PC-3 (cell line): ENCODE results near the gene HDAC8. TPM values are rescaled to one million over a fixed set of nuclear protein-coding genes. Genes with fewer than 3 reads are reported as not detected.

ENCODE experiments used
- ATAC-seq: fragments of 200-7000 bp; cut with Tn5 transposase; 2 replicates; pipeline ENCODE4 v1.9.1; 2020; ENCODE audit warnings: mild to moderate bottlenecking, moderate library complexity
- BruUV-seq: library from RNA; stranded (reverse); fragments of 400-500 nt; replicated peaks from 2 replicates; lab custom pipeline; 2021; lab: Mats Ljungman, UMichigan
- CTCF ChIA-PET: fragments of 300-600 bp; sonication (Branson Sonifier 250); formaldehyde crosslinking; loops from one replicate; lab custom pipeline; 2022; ENCODE audit warnings: antibody characterized with exemption; lab: Charles Lee
- POLR2A ChIA-PET: fragments of 300-600 bp; sonication (Branson Sonifier 250); formaldehyde crosslinking; loops from one replicate; lab custom pipeline; 2022; ENCODE audit warnings: antibody characterized with exemption; ENCODE audit not compliant: unreplicated experiment; lab: Charles Lee
- DNase-seq: peaks from one replicate; pipeline ENCODE4 v3.0.0-alpha.2; 2015
- H2AFZ ChIP-seq: fragments of 300-600 bp; sonication (generic); 2 replicates; pipeline ENCODE4 v1.6.0; 2016; ENCODE audit warnings: antibody characterized with exemption, low read length
- H3F3A ChIP-seq: fragments of 300-600 bp; sonication (generic); one replicate; pipeline ENCODE4 v1.6.0; 2017; ENCODE audit warnings: antibody characterized with exemption, low read length, control low read depth, mild to moderate bottlenecking; ENCODE audit not compliant: unreplicated experiment
- H3K27ac ChIP-seq: fragments of 300-600 bp; sonication (generic); 2 replicates; pipeline ENCODE4 v1.5.1; 2016; ENCODE audit warnings: mild to moderate bottlenecking, low read length
- H3K27me3 ChIP-seq: fragments of 300-600 bp; sonication (generic); 2 replicates; pipeline ENCODE4 v1.6.1; 2016; ENCODE audit warnings: low read length, mixed read lengths
- H3K36me3 ChIP-seq: fragments of 300-600 bp; sonication (generic); 2 replicates; pipeline ENCODE4 v1.6.1; 2016; ENCODE audit warnings: low read depth, mixed run types, low read length, mixed read lengths
- H3K4me1 ChIP-seq: fragments of 300-600 bp; sonication (generic); 2 replicates; pipeline ENCODE4 v1.5.1; 2016; ENCODE audit warnings: low read length; ENCODE audit not compliant: insufficient read depth
- H3K4me2 ChIP-seq: fragments of 300-600 bp; sonication (generic); 2 replicates; pipeline ENCODE4 v1.6.0; 2016; ENCODE audit warnings: low read length
- H3K4me3 ChIP-seq: fragments of 300-600 bp; sonication (generic); 2 replicates; pipeline ENCODE4 v1.5.1; 2016; ENCODE audit warnings: mild to moderate bottlenecking, low read length, mixed read lengths
- H3K79me2 ChIP-seq: fragments of 300-600 bp; sonication (generic); 2 replicates; pipeline ENCODE4 v1.6.1; 2017; ENCODE audit warnings: low read length, mixed read lengths
- H3K9ac ChIP-seq: fragments of 300-600 bp; sonication (generic); 2 replicates; pipeline ENCODE4 v1.6.0; 2016; ENCODE audit warnings: mild to moderate bottlenecking, low read length
- H3K9me2 ChIP-seq: fragments of 300-600 bp; sonication (generic); replicated peaks from 2 replicates; pipeline ENCODE4 v1.6.1; 2016; ENCODE audit warnings: mixed run types, low read length, mixed read lengths
- H3K9me3 ChIP-seq: fragments of 300-600 bp; sonication (generic); 2 replicates; pipeline ENCODE4 v1.6.1; 2016; ENCODE audit warnings: low read length, mixed read lengths
- H4K20me1 ChIP-seq: fragments of 300-600 bp; sonication (generic); 2 replicates; pipeline ENCODE4 v1.6.1; 2016; ENCODE audit warnings: low read length, mixed read lengths
- EZH2 ChIP-seq: fragments of 300-600 bp; sonication (generic); IDR thresholded peaks from one replicate; pipeline ENCODE4 v1.6.1; 2017; ENCODE audit warnings: antibody characterized with exemption, mild to moderate bottlenecking, low read length; ENCODE audit not compliant: unreplicated experiment
- EZH2phosphoT487 ChIP-seq: fragments of 300-600 bp; sonication (generic); IDR thresholded peaks from 2 replicates; pipeline ENCODE4 v1.6.1; 2018; ENCODE audit warnings: mild to moderate bottlenecking, antibody characterized with exemption, low read length, borderline replicate concordance
- intact Hi-C: fragments of 100-400 bp; cut with micrococcal nuclease; formaldehyde crosslinking; loops from 2 replicates; pipeline ENCODE4 v1.9.0; 2023
- total RNA-seq: library from RNA; depleted of rRNA; stranded (reverse); fragments of >200 nt; gene quantifications from 2 replicates; pipeline ENCODE4 v1.2.3, GENCODE V29; 2014
- TF ChIP-seq, protein P1 (sequence below): fragments of 300-600 bp; sonication (generic); conservative IDR thresholded peaks from 2 replicates; pipeline ENCODE4 v1.5.1; 2017; ENCODE audit warnings: antibody characterized with exemption, low read depth, mild to moderate bottlenecking, low read length

Gene HDAC8
- total RNA-seq, 1 experiment from 2014 or later = 40.5 TPM

DNA sequence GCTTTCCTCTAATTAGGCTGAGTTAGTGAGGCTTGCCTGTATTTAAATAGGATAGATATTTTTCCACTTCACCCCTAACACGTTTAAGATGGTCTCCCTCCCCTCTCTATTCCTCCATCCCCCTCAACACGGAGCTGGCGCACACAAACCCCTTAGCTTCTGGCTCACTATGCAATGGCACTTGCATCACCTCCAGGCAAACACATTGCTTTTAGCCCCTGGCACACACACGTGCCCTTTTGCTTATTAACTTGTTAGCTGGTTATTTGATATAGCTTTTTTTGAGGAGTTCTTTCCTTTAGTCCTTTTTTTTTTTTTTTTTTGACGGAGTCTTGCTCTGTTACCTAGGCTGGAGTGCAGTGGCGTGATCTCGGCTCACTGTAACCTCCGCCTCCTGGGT is 94.3 kb downstream of the HDAC8 start:
- ATAC-seq (no peak), DNase-seq (no peak)
- Histone ChIP-seq H3K4me1 (peaks cover 13% of the 10 kb centered on the region), H4K20me1 (no peaks in the 10 kb centered on the region), H3K4me2 (no peak overlapping the region), H3K4me3 (no peak overlapping the region), H3K9me2 (no peaks in the 10 kb centered on the region), H3K36me3 (no peaks in the 10 kb centered on the region), H3K27ac (no peak overlapping the region), H3K79me2 (no peaks in the 10 kb centered on the region), H3K9ac (no peak overlapping the region), H2AFZ (no peak overlapping the region), H3F3A (no peaks in the 10 kb centered on the region), H3K27me3 (no peaks in the 10 kb centered on the region), H3K9me3 (no peaks in the 10 kb centered on the region)
- TF ChIP-seq EZH2 (no peak), EZH2phosphoT487 (no peak)
- TF ChIP-seq, protein P1, sequence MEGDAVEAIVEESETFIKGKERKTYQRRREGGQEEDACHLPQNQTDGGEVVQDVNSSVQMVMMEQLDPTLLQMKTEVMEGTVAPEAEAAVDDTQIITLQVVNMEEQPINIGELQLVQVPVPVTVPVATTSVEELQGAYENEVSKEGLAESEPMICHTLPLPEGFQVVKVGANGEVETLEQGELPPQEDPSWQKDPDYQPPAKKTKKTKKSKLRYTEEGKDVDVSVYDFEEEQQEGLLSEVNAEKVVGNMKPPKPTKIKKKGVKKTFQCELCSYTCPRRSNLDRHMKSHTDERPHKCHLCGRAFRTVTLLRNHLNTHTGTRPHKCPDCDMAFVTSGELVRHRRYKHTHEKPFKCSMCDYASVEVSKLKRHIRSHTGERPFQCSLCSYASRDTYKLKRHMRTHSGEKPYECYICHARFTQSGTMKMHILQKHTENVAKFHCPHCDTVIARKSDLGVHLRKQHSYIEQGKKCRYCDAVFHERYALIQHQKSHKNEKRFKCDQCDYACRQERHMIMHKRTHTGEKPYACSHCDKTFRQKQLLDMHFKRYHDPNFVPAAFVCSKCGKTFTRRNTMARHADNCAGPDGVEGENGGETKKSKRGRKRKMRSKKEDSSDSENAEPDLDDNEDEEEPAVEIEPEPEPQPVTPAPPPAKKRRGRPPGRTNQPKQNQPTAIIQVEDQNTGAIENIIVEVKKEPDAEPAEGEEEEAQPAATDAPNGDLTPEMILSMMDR = no peak
- ChIA-PET CTCF (no interaction called here), POLR2A (no interaction called here)
- BruUV-seq = no TSS peak
- intact Hi-C loops = no loop called here

DNA sequence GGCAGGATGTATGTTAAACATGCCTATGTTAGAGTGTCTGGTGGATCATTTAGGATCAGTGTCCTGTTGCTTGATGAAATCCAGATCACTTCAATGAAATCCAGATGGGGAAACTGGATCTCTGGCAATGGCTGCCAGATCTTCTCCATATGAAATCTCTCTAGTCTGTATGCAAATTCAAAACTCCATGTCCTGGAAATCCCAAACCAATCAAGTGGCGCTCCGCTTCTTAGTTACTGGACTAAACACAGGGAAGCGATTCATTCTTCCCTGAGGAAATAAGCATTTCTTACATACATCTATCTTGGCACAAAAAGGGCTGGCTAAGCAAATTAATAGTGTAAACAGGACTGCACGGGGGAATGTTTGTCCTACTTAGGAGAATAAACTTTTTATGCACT is 94.9 kb downstream of the HDAC8 start:
- no peak for TF ChIP-seq EZH2phosphoT487
- no peak overlapping the region for H3K4me2 ChIP-seq
- H3K9ac ChIP-seq = no peak overlapping the region
- no peak overlapping the region for H3K27ac ChIP-seq
- POLR2A ChIA-PET = no interaction called here
- no peaks in the 10 kb centered on the region for H3K9me3 ChIP-seq
- H3K79me2 ChIP-seq = no peaks in the 10 kb centered on the region
- DNase-seq (no peak), ATAC-seq (no peak)
- BruUV-seq = no TSS peak
- peaks cover 13% of the 10 kb centered on the region for H3K4me1 ChIP-seq
- H2AFZ ChIP-seq = no peak overlapping the region
- H3K36me3 ChIP-seq = no peaks in the 10 kb centered on the region
- intact Hi-C loops = no loop called here
- no peaks in the 10 kb centered on the region for H3K9me2 ChIP-seq
- no peak overlapping the region for H3K4me3 ChIP-seq
- H3F3A ChIP-seq = no peaks in the 10 kb centered on the region
- no peaks in the 10 kb centered on the region for H4K20me1 ChIP-seq
- CTCF ChIA-PET = no interaction called here
- no peaks in the 10 kb centered on the region for H3K27me3 ChIP-seq

DNA sequence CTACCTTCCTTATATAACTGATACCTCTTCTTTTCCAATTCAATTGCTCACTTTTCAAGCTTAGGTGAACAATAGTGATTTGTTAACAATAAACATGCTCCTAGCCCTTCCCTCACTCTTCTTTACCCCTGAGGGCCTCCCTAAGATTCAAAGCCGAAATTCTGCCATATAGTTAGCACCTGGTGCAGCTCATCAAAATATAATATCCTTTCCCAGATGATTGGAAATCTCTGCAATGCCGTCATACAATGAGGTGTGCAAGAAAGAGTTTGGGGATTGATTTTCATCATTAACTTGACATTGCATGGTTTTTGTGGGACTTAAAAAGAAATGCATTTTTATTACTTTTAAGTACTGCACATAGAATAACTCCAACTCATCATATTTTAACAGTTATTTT is 95.3 kb downstream of the HDAC8 start:
- no peaks in the 10 kb centered on the region for H3K27me3 ChIP-seq
- H3K27ac ChIP-seq = no peak overlapping the region
- H3K36me3 ChIP-seq = no peaks in the 10 kb centered on the region
- H3K9ac ChIP-seq = no peak overlapping the region
- H3K4me1 ChIP-seq = peaks cover 13% of the 10 kb centered on the region
- H3K4me2 ChIP-seq = no peak overlapping the region
- TF ChIP-seq EZH2 (no peak), EZH2phosphoT487 (no peak)
- TF ChIP-seq, protein P1 = no peak
- ChIA-PET CTCF (no interaction called here), POLR2A (no interaction called here)
- no peak overlapping the region for H3K4me3 ChIP-seq
- no peaks in the 10 kb centered on the region for H3K9me2 ChIP-seq
- intact Hi-C loops = no loop called here
- H4K20me1 ChIP-seq = no peaks in the 10 kb centered on the region
- H3F3A ChIP-seq = no peaks in the 10 kb centered on the region
- no peak for DNase-seq
- H3K9me3 ChIP-seq = no peaks in the 10 kb centered on the region
- H2AFZ ChIP-seq = no peak overlapping the region
- no peak for ATAC-seq
- no TSS peak for BruUV-seq
- H3K79me2 ChIP-seq = no peaks in the 10 kb centered on the region
